HepG2 (cell line): ENCODE data around the gene TERB2. TPM values are rescaled to one million over a fixed set of nuclear protein-coding genes. Genes with fewer than 3 reads are reported as not detected.

Experiments
- ATAC-seq: fragments of 200-7000 bp; cut with Tn5 transposase; 3 replicates; pipeline ENCODE4 v1.9.1; 2020; ENCODE audit warnings: mild to moderate bottlenecking, moderate library complexity
- BruUV-seq: library from RNA; stranded (reverse); fragments of 400-500 nt; replicated peaks from 2 replicates; lab custom pipeline; 2021; lab: Mats Ljungman, UMichigan
- CTCF ChIA-PET: fragments of 300-600 bp; formaldehyde crosslinking; extraction: SDS; loops from one replicate; lab custom pipeline; 2021; ENCODE audit warnings: low total read pairs, inconsistent platforms, low intra/inter-chr PET ratio; lab: Yijun Ruan, JAX
- POLR2A ChIA-PET: fragments of 350-600 bp; sonication (Branson Sonifier 250); formaldehyde crosslinking; loops from one replicate; lab custom pipeline; 2020; ENCODE audit warnings: antibody characterized with exemption, inconsistent platforms; lab: Yijun Ruan, JAX
- DNase-seq: peaks from one replicate; pipeline ENCODE4 v3.0.0-alpha.2; 2015; ENCODE audit warnings: low spot score
- FAIRE-seq: peaks from 3 replicates; lab custom pipeline; 2011; peaks lifted over from hg19 to GRCh38; lab: Jason Lieb, UNC
- H2AFZ ChIP-seq: one replicate; pipeline ENCODE4 v1.6.1; 2011; ENCODE audit warnings: low read length, inconsistent platforms
- H3K27ac ChIP-seq: fragments of 300-600 bp; 3 replicates; pipeline ENCODE4 v1.8.0; 2011; ENCODE audit warnings: mixed run types, mild to moderate bottlenecking, mixed read lengths, low read length, inconsistent platforms; ENCODE audit not compliant: insufficient read depth; ENCODE audit errors: extremely low read length
- H3K27me3 ChIP-seq, 2 experiments: fragments of 200-600 bp in 1 of 2; 2 replicates in 1 of 2; 3 replicates in 1 of 2; pipeline versions ENCODE4 v1.6.0 to v1.8.0; 2011; ENCODE audit warnings: low read length in 2 of 2, mild to moderate bottlenecking in 2 of 2, moderate library complexity in 2 of 2, inconsistent platforms in 1 of 2; ENCODE audit not compliant: insufficient read depth in 2 of 2, control insufficient read depth in 1 of 2
- H3K36me3 ChIP-seq, 2 experiments: fragments of 200-600 bp in 1 of 2; replicated peaks in 1 of 2; 2 replicates in 1 of 2; 3 replicates in 1 of 2; pipeline versions ENCODE4 v1.5.1 to v1.8.0; 2011; ENCODE audit warnings: low read length in 2 of 2, inconsistent platforms in 1 of 2; ENCODE audit not compliant: insufficient read depth in 2 of 2, control insufficient read depth in 1 of 2
- H3K4me1 ChIP-seq: 2 replicates; pipeline ENCODE4 v1.5.1; 2012; ENCODE audit warnings: low read length, inconsistent platforms; ENCODE audit not compliant: insufficient read depth
- H3K4me2 ChIP-seq: 2 replicates; pipeline ENCODE4 v1.6.0; 2011; ENCODE audit warnings: low read depth, low read length, inconsistent platforms
- H3K4me3 ChIP-seq, 3 experiments: fragments of 200-600 bp in 1 of 3; sonication (generic), shearing (Covaris generic) in 1 of 3; replicated peaks in 1 of 3; 2 replicates each; pipeline ENCODE4 v1.5.1; 2011 to 2016; ENCODE audit warnings: low read length in 3 of 3, inconsistent platforms in 2 of 3, low read depth in 2 of 3, mild to moderate bottlenecking in 2 of 3, control low read depth in 1 of 3, mixed read lengths in 1 of 3; ENCODE audit not compliant: insufficient read depth in 1 of 3
- H3K79me2 ChIP-seq: one replicate; pipeline ENCODE4 v1.6.1; 2011; ENCODE audit warnings: low read length, inconsistent platforms; ENCODE audit not compliant: insufficient read depth
- H3K9ac ChIP-seq: 2 replicates; pipeline ENCODE4 v1.6.0; 2011; ENCODE audit warnings: mild to moderate bottlenecking, low read depth, low read length, inconsistent platforms; ENCODE audit not compliant: insufficient read depth
- H3K9me3 ChIP-seq: 2 replicates; pipeline ENCODE4 v1.5.1; 2012; ENCODE audit warnings: mild to moderate bottlenecking, low read length
- H4K20me1 ChIP-seq: 2 replicates; pipeline ENCODE4 v1.6.0; 2011; ENCODE audit warnings: inconsistent platforms, mild to moderate bottlenecking, low read length, moderate library complexity; ENCODE audit not compliant: insufficient read depth
- ARNT2 ChIP-seq: sonication (generic); formaldehyde crosslinking; IDR thresholded peaks from 2 replicates; pipeline ENCODE4 v1.8.0; 2022; ENCODE audit warnings: mild to moderate bottlenecking, low read depth, missing genetic modification reagents, moderate library complexity
- ATF1 ChIP-seq: IDR thresholded peaks from 2 replicates; pipeline ENCODE4 v1.6.1; 2016; ENCODE audit warnings: mild to moderate bottlenecking, control low read depth
- BHLHE40 ChIP-seq: IDR thresholded peaks from 2 replicates; pipeline ENCODE4 v1.6.1; 2011; ENCODE audit warnings: low read length, improper control_type of control experiment
- CENPBD1 ChIP-seq: sonication (generic); formaldehyde crosslinking; IDR thresholded peaks from 2 replicates; pipeline ENCODE4 v1.8.0; 2022; ENCODE audit warnings: missing genetic modification reagents, low read depth, mild to moderate bottlenecking, borderline replicate concordance
- GABPA ChIP-seq, 2 experiments: IDR thresholded peaks; 2 replicates each; pipeline ENCODE4 v1.6.1; 2011 to 2016; ENCODE audit warnings: low read depth in 2 of 2, low read length in 1 of 2, missing biosample characterization in 1 of 2, missing genetic modification characterization in 1 of 2
- GATAD2A ChIP-seq: IDR thresholded peaks from 2 replicates; pipeline ENCODE4 v1.6.1; 2016
- GTF3A ChIP-seq: sonication (generic); formaldehyde crosslinking; conservative IDR thresholded peaks from 2 replicates; pipeline ENCODE4 v1.4.0; 2020; ENCODE audit warnings: mild to moderate bottlenecking, missing genetic modification reagents
- JUN ChIP-seq: sonication (generic); formaldehyde crosslinking; IDR thresholded peaks from 2 replicates; pipeline ENCODE4 v1.4.0; 2020; ENCODE audit warnings: mild to moderate bottlenecking, missing genetic modification reagents
- MAFF ChIP-seq: IDR thresholded peaks from 2 replicates; pipeline ENCODE4 v1.6.1; 2011; ENCODE audit warnings: low read depth, low read length, improper control_type of control experiment
- MED13 ChIP-seq: sonication (generic); formaldehyde crosslinking; IDR thresholded peaks from 2 replicates; pipeline ENCODE4 v1.5.0; 2020; ENCODE audit warnings: missing genetic modification reagents
- MTF1 ChIP-seq: sonication (generic); formaldehyde crosslinking; IDR thresholded peaks from 2 replicates; pipeline ENCODE4 v1.5.0; 2020; ENCODE audit warnings: missing genetic modification reagents
- MYPOP ChIP-seq: sonication (generic); formaldehyde crosslinking; IDR thresholded peaks from 2 replicates; pipeline ENCODE4 v1.8.1; 2023; ENCODE audit warnings: mild to moderate bottlenecking, moderate library complexity, missing genetic modification reagents
- NBN ChIP-seq: fragments of 450-650 bp; conservative IDR thresholded peaks from 2 replicates; pipeline ENCODE4 v1.6.1; 2017
- NPAS2 ChIP-seq: sonication (generic); formaldehyde crosslinking; IDR thresholded peaks from 2 replicates; pipeline ENCODE4 v1.8.0; 2022; ENCODE audit warnings: mild to moderate bottlenecking, missing genetic modification reagents, borderline replicate concordance
- PAX8 ChIP-seq: sonication (generic); formaldehyde crosslinking; IDR thresholded peaks from 2 replicates; pipeline ENCODE4 v1.8.0; 2022; ENCODE audit warnings: mild to moderate bottlenecking, missing genetic modification reagents, borderline replicate concordance
- SNAPC5 ChIP-seq: sonication (generic); formaldehyde crosslinking; IDR thresholded peaks from 2 replicates; pipeline ENCODE4 v1.8.1; 2023; ENCODE audit warnings: mild to moderate bottlenecking, missing genetic modification reagents, borderline replicate concordance
- U2AF2 ChIP-seq: fragments of 200-400 bp; formaldehyde crosslinking; IDR thresholded peaks from 2 replicates; pipeline ENCODE4 v1.6.1; 2017; ENCODE audit warnings: low read depth, mild to moderate bottlenecking, low read length
- ZNF205 ChIP-seq: IDR thresholded peaks from 2 replicates; pipeline ENCODE4 v1.6.1; 2018; ENCODE audit warnings: missing biosample characterization, missing genetic modification reagents
- ZNF317 ChIP-seq: sonication (generic); formaldehyde crosslinking; IDR thresholded peaks from 2 replicates; pipeline ENCODE4 v1.5.0; 2020; ENCODE audit warnings: mild to moderate bottlenecking, missing genetic modification reagents
- ZNF350 ChIP-seq: sonication (generic); formaldehyde crosslinking; IDR thresholded peaks from 2 replicates; pipeline ENCODE4 v1.4.0; 2020; ENCODE audit warnings: mild to moderate bottlenecking, low read depth, missing genetic modification reagents, borderline replicate concordance
- ZNF431 ChIP-seq: sonication (generic); formaldehyde crosslinking; IDR thresholded peaks from 2 replicates; pipeline ENCODE4 v1.9.0; 2022; ENCODE audit warnings: missing genetic modification reagents, low read depth, mild to moderate bottlenecking, borderline replicate concordance
- ZNF563 ChIP-seq: sonication (generic); formaldehyde crosslinking; IDR thresholded peaks from 2 replicates; pipeline ENCODE4 v1.8.0; 2022; ENCODE audit warnings: mild to moderate bottlenecking, moderate library complexity, missing genetic modification reagents
- ZNF605 ChIP-seq: sonication (generic); formaldehyde crosslinking; IDR thresholded peaks from 2 replicates; pipeline ENCODE4 v1.8.0; 2022; ENCODE audit warnings: mild to moderate bottlenecking, missing genetic modification reagents
- WGBS: methylation state at CpG from one replicate; pipeline ENCODE4 v1.1.6; 2017; ENCODE audit warnings: low lambda C conversion rate; 5-methylcytosine and 5-hydroxymethylcytosine counted together
- in situ Hi-C: cut with HindIII; loops from 2 replicates; pipeline ENCODE4 v1.10.0; 2017; ENCODE audit warnings: low pct_unique_long_range_greater_than_20kb; ENCODE audit not compliant: extremely low pct_ligation_motif_present
- intact Hi-C: fragments of 100-400 bp; cut with micrococcal nuclease; formaldehyde crosslinking; loops from one replicate; pipeline ENCODE4 v1.10.0; 2022; ENCODE audit not compliant: unreplicated experiment
- polyA plus RNA-seq, 8 experiments: library from polyadenylated mRNA; depleted of rRNA in 3 of 8; stranded (reverse) in 7 of 8; unstranded in 1 of 8; fragments of >200 nt; fragmentation: Illumina TruSeq in 4 of 8; extraction: Trizol in 4 of 8; gene quantifications; 2 replicates each; pipeline versions ENCODE4 v1.2.1 to v1.2.3, GENCODE V29; 2011 to 2016; ENCODE audit warnings: low read depth in 4 of 8, missing spikeins in 1 of 8, mixed read lengths in 1 of 8; ENCODE audit not compliant: insufficient read depth in 1 of 8
- total RNA-seq, 5 experiments: library from RNA; depleted of rRNA; stranded (reverse); fragments of >200 nt; fragmentation: Illumina TruSeq; extraction: Trizol; gene quantifications; 2 replicates each; pipeline ENCODE4 v1.2.3, GENCODE V29; 2016; ENCODE audit warnings: low read depth in 1 of 5

TERB2 gene
- total and polyA plus RNA-seq, 2 of the 13 experiments (the other 11 are each of a cell fraction or from before 2014, with no cell fraction given) = not detected

DNA sequence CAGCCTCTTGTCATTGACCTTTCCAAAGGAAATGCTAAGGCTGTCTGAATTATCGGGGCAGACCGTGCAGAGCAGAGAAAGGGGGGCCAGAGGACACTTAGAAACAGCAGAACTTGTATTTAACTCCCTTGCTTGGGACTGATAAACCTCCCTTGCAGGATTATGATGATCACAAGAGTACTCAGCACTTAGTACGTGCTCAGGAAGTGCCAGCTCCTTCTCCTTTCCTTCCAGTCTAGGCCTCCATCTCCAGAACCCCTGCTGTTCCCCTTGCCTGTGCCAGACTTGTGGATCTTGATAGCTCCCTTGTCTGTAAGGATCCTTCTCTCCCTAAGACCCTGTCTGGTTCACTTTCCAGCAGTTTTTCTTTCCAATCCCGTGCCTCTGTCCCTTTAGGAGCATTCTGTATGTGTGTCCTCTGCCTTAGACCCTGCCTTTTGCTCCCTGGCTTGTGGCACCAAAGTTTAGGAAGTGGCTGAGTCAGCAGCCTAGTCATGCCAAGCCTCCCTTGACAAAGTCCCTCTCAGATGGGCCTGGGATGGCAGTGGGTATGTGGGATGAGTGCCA, 67.3 kb downstream of the TERB2 start:
- Histone ChIP-seq H3K27ac (peak overlapping the region; percentile 81), H3K79me2 (peaks cover 45% of the 10 kb centered on the region), H4K20me1 (no peaks in the 10 kb centered on the region), H2AFZ (no peak overlapping the region), H3K36me3 (peaks cover 2 to 12% of the 10 kb centered on the region in 2 experiments; a peak in 2 of 5 replicates), H3K27me3 (no peaks in the 10 kb centered on the region; a peak in 1 of 5 replicates), H3K9ac (peak overlapping the region; percentile 93), H3K4me3 (peak overlapping the region; percentile 82 to 93 (median 91)), H3K4me2 (peak overlapping the region; percentile 99), H3K9me3 (no peaks in the 10 kb centered on the region), H3K4me1 (peaks cover 84% of the 10 kb centered on the region)
- WGBS = 1% methylated on average over 4 of the region's 4 CpGs
- BruUV-seq = no TSS peak
- DNase-seq (no peak), FAIRE-seq (peak; percentile 4), ATAC-seq (no peak; the same call in 2 of the 3 replicates)
- in situ Hi-C loops (no loop called here), intact Hi-C loops (loop anchor here (5.0 kb wide), 1 partner anchor 41 kb away; no protein-coding TSS in a partner anchor)
- ChIA-PET CTCF (no interaction called here), POLR2A (interaction anchor here (0.8 to 1.9 kb wide), 3 partner anchors 13 to 46 kb away, joined by 4 to 10 read pairs (median 7); no protein-coding TSS in a partner anchor)
- TF ChIP-seq ATF1 (CRISPR knock-in tag) = no peak
- peak; percentile 63 for TF ChIP-seq MAFF
- TF ChIP-seq NBN = no peak
- TF ChIP-seq JUN (CRISPR knock-in tag) = 0 out of 2 replicates have a peak, but pooled peaks have one; percentile 6
- no peak for TF ChIP-seq ZNF205
- TF ChIP-seq PAX8 (CRISPR knock-in tag) = no peak
- TF ChIP-seq GABPA (IDR thresholded peaks at IDR 0.05; ENCODE audit: low read depth, low read length) = no peak
- no peak for TF ChIP-seq GABPA (CRISPR knock-in tag; IDR thresholded peaks at IDR 0.05; ENCODE audit: low read depth)
- no peak for TF ChIP-seq CENPBD1
- peak; percentile 12; the same call in 1 of the 2 replicates for TF ChIP-seq ZNF350
- TF ChIP-seq MED13 = no peak
- no peak for TF ChIP-seq U2AF2
- TF ChIP-seq ZNF563 (CRISPR knock-in tag) = 0 out of 2 replicates have a peak, but pooled peaks have one; percentile 8
- TF ChIP-seq ZNF431 (CRISPR knock-in tag) = no peak
- TF ChIP-seq ZNF605 (CRISPR knock-in tag) = peak; percentile 3
- 0 out of 2 replicates have a peak, but pooled peaks have one; percentile 1 for TF ChIP-seq MTF1
- no peak for TF ChIP-seq BHLHE40
- TF ChIP-seq GATAD2A (CRISPR knock-in tag) = no peak
- 0 out of 2 replicates have a peak, but pooled peaks have one; percentile 46 for TF ChIP-seq MYPOP (CRISPR knock-in tag)
- 0 out of 2 replicates have a peak, but pooled peaks have one; percentile 3 for TF ChIP-seq SNAPC5
- no peak for TF ChIP-seq ZNF317 (CRISPR knock-in tag)
- no peak for TF ChIP-seq NPAS2 (CRISPR knock-in tag)
- TF ChIP-seq ARNT2 (CRISPR knock-in tag) = peak; percentile 2; the same call in 1 of the 2 replicates
- TF ChIP-seq GTF3A (CRISPR knock-in tag) = no peak
